Astrocyte (in vitro differentiated cells and primary cell): ENCODE data around the gene UBTD1. TPM values are rescaled to one million over a fixed set of nuclear protein-coding genes. Genes with fewer than 3 reads are reported as not detected.

ENCODE experiments used
- DNase-seq: peaks from one replicate; pipeline ENCODE4 v3.0.0-alpha.2; 2010; ENCODE audit warnings: low read depth
- FAIRE-seq: peaks from 2 replicates; lab custom pipeline; 2011; peaks lifted over from hg19 to GRCh38; lab: Jason Lieb, UNC
- H2AFZ ChIP-seq: 2 replicates; pipeline ENCODE4 v1.6.0; 2012; ENCODE audit warnings: low read depth, low read length, inconsistent platforms
- H3K27ac ChIP-seq: 2 replicates; pipeline ENCODE4 v1.5.1; 2011; ENCODE audit warnings: low read depth, low read length, inconsistent platforms
- H3K27me3 ChIP-seq: 2 replicates; pipeline ENCODE4 v1.6.0; 2011; ENCODE audit warnings: low read length, inconsistent platforms; ENCODE audit not compliant: insufficient read depth
- H3K36me3 ChIP-seq: 2 replicates; pipeline ENCODE4 v1.5.1; 2011; ENCODE audit warnings: low read length, inconsistent platforms; ENCODE audit not compliant: insufficient read depth
- H3K4me1 ChIP-seq: 2 replicates; pipeline ENCODE4 v1.5.1; 2011; ENCODE audit warnings: low read length, inconsistent platforms; ENCODE audit not compliant: insufficient read depth
- H3K4me2 ChIP-seq: 2 replicates; pipeline ENCODE4 v1.6.0; 2012; ENCODE audit warnings: low read length, inconsistent platforms
- H3K4me3 ChIP-seq: 2 replicates; pipeline ENCODE4 v1.5.1; 2011; ENCODE audit warnings: low read depth, mild to moderate bottlenecking, low read length, inconsistent platforms; ENCODE audit not compliant: insufficient read depth
- H3K79me2 ChIP-seq: 2 replicates; pipeline ENCODE4 v1.6.0; 2012; ENCODE audit warnings: mild to moderate bottlenecking, low read length, inconsistent platforms; ENCODE audit not compliant: insufficient read depth
- H3K9ac ChIP-seq: 2 replicates; pipeline ENCODE4 v1.6.0; 2012; ENCODE audit warnings: mild to moderate bottlenecking, low read length, inconsistent platforms
- H3K9me3 ChIP-seq: 2 replicates; pipeline ENCODE4 v1.5.1; 2012; ENCODE audit warnings: low read depth, mild to moderate bottlenecking, low read length, inconsistent platforms; ENCODE audit not compliant: insufficient read depth
- H4K20me1 ChIP-seq: 2 replicates; pipeline ENCODE4 v1.6.0; 2012; ENCODE audit warnings: low read length, inconsistent platforms; ENCODE audit not compliant: insufficient read depth
- H3K27ac Mint-ChIP-seq: one replicate; pipeline ENCODE4 v1.8.0; 2021; ENCODE audit warnings: mild to moderate bottlenecking, mixed read lengths; ENCODE audit not compliant: unreplicated experiment
- H3K27me3 Mint-ChIP-seq: one replicate; pipeline ENCODE4 v1.8.0; 2021; ENCODE audit warnings: low read depth, mixed read lengths; ENCODE audit not compliant: unreplicated experiment
- H3K36me3 Mint-ChIP-seq: one replicate; pipeline ENCODE4 v1.8.0; 2021; ENCODE audit warnings: low read depth, mixed read lengths; ENCODE audit not compliant: unreplicated experiment
- H3K4me1 Mint-ChIP-seq: one replicate; pipeline ENCODE4 v1.8.0; 2021; ENCODE audit warnings: low read depth, mixed read lengths; ENCODE audit not compliant: unreplicated experiment
- H3K4me3 Mint-ChIP-seq: one replicate; pipeline ENCODE4 v1.8.0; 2021; ENCODE audit warnings: mild to moderate bottlenecking, moderate library complexity, mixed read lengths; ENCODE audit not compliant: unreplicated experiment
- H3K9me3 Mint-ChIP-seq: one replicate; pipeline ENCODE4 v1.8.0; 2021; ENCODE audit warnings: mild to moderate bottlenecking, mixed read lengths; ENCODE audit not compliant: unreplicated experiment
- EZH2 ChIP-seq: IDR thresholded peaks from 2 replicates; pipeline ENCODE4 v1.6.1; 2012; ENCODE audit warnings: mild to moderate bottlenecking, low read length, inconsistent platforms; ENCODE audit not compliant: insufficient read depth
- total RNA-seq: library from RNA; stranded (reverse); gene quantifications from 2 replicates; pipeline ENCODE4 v1.2.1, GENCODE V29; 2021
- TF ChIP-seq, protein P1 (sequence below): IDR thresholded peaks from 2 replicates; pipeline ENCODE4 v1.5.1; 2011; ENCODE audit warnings: low read depth, mild to moderate bottlenecking, inconsistent platforms, low read length, moderate library complexity; ENCODE audit not compliant: insufficient read depth

UBTD1 gene
- total RNA-seq, 1 donor from 2014 or later: 73.1 TPM

DNA sequence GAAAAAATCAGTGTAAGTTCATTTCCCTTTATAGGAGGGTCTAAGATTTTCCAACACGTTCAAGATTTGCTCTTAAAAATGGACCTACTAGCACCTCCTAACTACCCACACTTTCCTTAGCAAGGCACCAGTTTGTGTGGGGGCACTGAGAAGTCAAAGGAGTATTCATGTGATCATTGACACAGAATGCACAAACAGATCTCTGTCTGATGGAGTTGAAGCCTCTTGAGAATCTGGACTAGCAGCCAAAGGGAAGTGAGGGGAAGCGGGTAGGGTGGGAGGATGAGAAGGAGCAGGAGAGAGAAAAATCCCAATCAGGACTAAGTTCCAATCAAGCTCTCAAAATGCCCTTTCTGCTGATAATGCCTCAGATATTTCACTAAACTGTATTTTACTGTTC, 4.6 kb upstream of the UBTD1 start:
- H3K4me3 ChIP-seq: no peak overlapping the region
- H3K36me3 ChIP-seq: no peaks in the 10 kb centered on the region
- Mint-ChIP-seq H3K9me3 (no peaks in the 10 kb centered on the region), H3K36me3 (no peaks in the 10 kb centered on the region), H3K27me3 (no peaks in the 10 kb centered on the region), H3K4me3 (peak overlapping the region; percentile 28), H3K27ac (peak overlapping the region; percentile 34), H3K4me1 (peaks cover 38% of the 10 kb centered on the region)
- peaks cover 71% of the 10 kb centered on the region for H4K20me1 ChIP-seq
- H3K27me3 ChIP-seq: no peaks in the 10 kb centered on the region
- no peak overlapping the region for H3K9ac ChIP-seq
- TF ChIP-seq, protein P1, sequence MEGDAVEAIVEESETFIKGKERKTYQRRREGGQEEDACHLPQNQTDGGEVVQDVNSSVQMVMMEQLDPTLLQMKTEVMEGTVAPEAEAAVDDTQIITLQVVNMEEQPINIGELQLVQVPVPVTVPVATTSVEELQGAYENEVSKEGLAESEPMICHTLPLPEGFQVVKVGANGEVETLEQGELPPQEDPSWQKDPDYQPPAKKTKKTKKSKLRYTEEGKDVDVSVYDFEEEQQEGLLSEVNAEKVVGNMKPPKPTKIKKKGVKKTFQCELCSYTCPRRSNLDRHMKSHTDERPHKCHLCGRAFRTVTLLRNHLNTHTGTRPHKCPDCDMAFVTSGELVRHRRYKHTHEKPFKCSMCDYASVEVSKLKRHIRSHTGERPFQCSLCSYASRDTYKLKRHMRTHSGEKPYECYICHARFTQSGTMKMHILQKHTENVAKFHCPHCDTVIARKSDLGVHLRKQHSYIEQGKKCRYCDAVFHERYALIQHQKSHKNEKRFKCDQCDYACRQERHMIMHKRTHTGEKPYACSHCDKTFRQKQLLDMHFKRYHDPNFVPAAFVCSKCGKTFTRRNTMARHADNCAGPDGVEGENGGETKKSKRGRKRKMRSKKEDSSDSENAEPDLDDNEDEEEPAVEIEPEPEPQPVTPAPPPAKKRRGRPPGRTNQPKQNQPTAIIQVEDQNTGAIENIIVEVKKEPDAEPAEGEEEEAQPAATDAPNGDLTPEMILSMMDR: no peak
- TF ChIP-seq EZH2: no peak
- H3K9me3 ChIP-seq: no peaks in the 10 kb centered on the region
- no peak for DNase-seq
- FAIRE-seq: no peak
- peaks cover 90% of the 10 kb centered on the region for H3K79me2 ChIP-seq
- H3K4me2 ChIP-seq: no peak overlapping the region
- no peak overlapping the region for H3K27ac ChIP-seq
- no peak overlapping the region for H2AFZ ChIP-seq
- H3K4me1 ChIP-seq: peaks cover 15% of the 10 kb centered on the region

DNA sequence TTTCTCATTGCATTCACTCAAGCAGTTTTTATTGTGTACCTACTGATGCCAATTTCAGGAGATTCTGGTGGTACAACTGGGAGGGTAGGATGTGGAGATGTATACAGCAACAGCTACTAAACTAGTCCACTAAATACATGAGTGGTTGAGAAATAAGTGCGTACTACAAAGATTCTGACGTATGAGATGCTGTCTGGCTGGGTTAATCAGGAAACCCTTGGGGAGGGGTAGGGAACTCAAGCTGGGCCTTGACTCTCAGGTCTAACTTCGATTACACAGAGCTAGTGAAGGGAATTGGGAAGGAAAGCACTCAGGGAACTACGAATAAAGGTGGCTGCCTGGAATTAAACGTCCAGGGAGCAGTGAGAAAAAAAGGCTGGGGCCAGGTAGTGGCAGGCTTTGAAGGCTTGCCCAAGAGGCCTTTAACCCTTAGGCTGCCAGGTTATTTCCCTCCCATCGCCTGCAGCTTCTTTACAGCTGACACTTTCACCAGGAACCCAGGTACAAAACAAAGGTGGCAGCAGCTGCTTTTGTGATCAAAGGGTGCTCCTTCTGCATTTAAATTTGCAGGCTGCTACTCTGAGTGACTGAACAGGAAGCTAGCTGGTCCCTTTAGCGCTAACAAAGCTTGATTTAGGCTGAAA, 3.7 kb upstream of the UBTD1 start:
- H4K20me1 ChIP-seq: peaks cover 66% of the 10 kb centered on the region
- Mint-ChIP-seq H3K27ac (peak overlapping the region; percentile 85), H3K27me3 (no peaks in the 10 kb centered on the region), H3K36me3 (no peaks in the 10 kb centered on the region), H3K4me3 (peak overlapping the region; percentile 80), H3K4me1 (peaks cover 36% of the 10 kb centered on the region), H3K9me3 (no peaks in the 10 kb centered on the region)
- H3K27me3 ChIP-seq: no peaks in the 10 kb centered on the region
- H3K36me3 ChIP-seq: no peaks in the 10 kb centered on the region
- TF ChIP-seq, protein P1: no peak
- TF ChIP-seq EZH2: no peak
- H3K9me3 ChIP-seq: no peaks in the 10 kb centered on the region
- H2AFZ ChIP-seq: no peak overlapping the region
- FAIRE-seq (no peak), DNase-seq (no peak)
- H3K27ac ChIP-seq: no peak overlapping the region
- no peak overlapping the region for H3K9ac ChIP-seq
- H3K4me3 ChIP-seq: no peak overlapping the region
- H3K79me2 ChIP-seq: peaks cover 88% of the 10 kb centered on the region
- peak overlapping the region; percentile 18 for H3K4me2 ChIP-seq
- peaks cover 17% of the 10 kb centered on the region for H3K4me1 ChIP-seq

DNA sequence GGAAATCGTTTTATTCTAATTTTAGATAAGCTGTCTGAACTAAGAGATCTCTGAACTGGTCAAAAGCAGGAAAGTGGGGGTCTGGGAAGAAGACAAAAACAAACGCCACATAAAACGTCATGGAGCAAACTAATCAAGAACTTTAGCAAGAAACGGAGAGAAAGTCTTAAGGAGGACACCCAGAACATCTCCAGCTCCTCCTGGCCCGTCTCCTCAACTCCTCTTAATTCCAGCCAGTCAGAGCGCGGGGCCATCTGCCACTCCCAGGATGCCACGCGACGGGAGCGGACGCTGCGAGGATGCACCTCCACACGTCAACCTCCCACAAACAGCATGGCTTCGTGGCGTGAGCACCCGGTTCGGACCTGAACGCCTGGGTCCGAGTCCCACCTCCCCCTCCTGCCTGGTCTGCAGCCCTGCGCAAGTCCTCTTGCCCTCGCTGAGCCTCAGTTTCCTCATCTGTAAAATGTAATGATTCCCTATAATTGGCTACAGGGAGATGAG, 1.1 kb upstream of the UBTD1 start:
- DNase-seq (peak; percentile 68), FAIRE-seq (peak; percentile 26)
- Histone ChIP-seq H3K4me2 (peak overlapping the region; percentile 98), H3K9me3 (no peaks in the 10 kb centered on the region), H2AFZ (peak overlapping the region; percentile 82), H3K9ac (peak overlapping the region; percentile 95), H3K27me3 (no peaks in the 10 kb centered on the region), H3K27ac (peak overlapping the region; percentile 88), H4K20me1 (peaks cover 73% of the 10 kb centered on the region), H3K36me3 (no peaks in the 10 kb centered on the region), H3K4me3 (peak overlapping the region; percentile 97), H3K79me2 (peaks cover 88% of the 10 kb centered on the region), H3K4me1 (peaks cover 24% of the 10 kb centered on the region)
- peak overlapping the region; percentile 98 for H3K4me3 Mint-ChIP-seq
- TF ChIP-seq, protein P1: no peak
- TF ChIP-seq EZH2: no peak
- no peaks in the 10 kb centered on the region for H3K27me3 Mint-ChIP-seq
- peaks cover 50% of the 10 kb centered on the region for H3K4me1 Mint-ChIP-seq
- H3K36me3 Mint-ChIP-seq: no peaks in the 10 kb centered on the region
- no peaks in the 10 kb centered on the region for H3K9me3 Mint-ChIP-seq
- H3K27ac Mint-ChIP-seq: peak overlapping the region; percentile 97
